ENCODE measurements around the gene TRMT11.
"Not testable (repeated sequence)": the region's sequence is repeated elsewhere in the genome, so short reads cannot be mapped to it uniquely, and the experiment has no call there.

The TRMT11 gene

GRCh38 chr6:126016591-126016990, 30.3 kb downstream of the TRMT11 start:
- no peaks in the 10 kb centered on the region for H3K27me3 ChIP-seq
- H3K4me1 ChIP-seq (ENCODE audit: control insufficient read depth in 1 of 2, insufficient read depth in 1 of 2, low read depth in 1 of 2, low read length in 1 of 2): no peaks in the 10 kb centered on the region
- H3K27ac ChIP-seq: no peak overlapping the region
- no peaks in the 10 kb centered on the region for H3K9me3 ChIP-seq
- H3K4me3 ChIP-seq (ENCODE audit: low read depth in 1 of 2, low read length in 1 of 2): no peak overlapping the region
- TF ChIP-seq CTCF (IDR thresholded peaks at IDR 0.05): no peak
- no peaks in the 10 kb centered on the region for H3K36me3 ChIP-seq

- no peaks in the 10 kb centered on the region for H3K36me3 ChIP-seq
- TF ChIP-seq CTCF (IDR thresholded peaks at IDR 0.05): no peak
- H3K9me3 ChIP-seq: no peaks in the 10 kb centered on the region
Measured at GRCh38 chr6:126017668-126018067, 31.3 kb downstream of the TRMT11 start.

GRCh38 chr6:126020305-126021050, 34.1 kb downstream of the TRMT11 start:
- H3K9me3 ChIP-seq: no peaks in the 10 kb centered on the region
- no peaks in the 10 kb centered on the region for H3K27me3 ChIP-seq
- H3K27ac ChIP-seq: no peak overlapping the region
- no peak overlapping the region for H3K4me3 ChIP-seq (ENCODE audit: low read depth in 1 of 2, low read length in 1 of 2)
- no peaks in the 10 kb centered on the region for H3K4me1 ChIP-seq (ENCODE audit: control insufficient read depth in 1 of 2, insufficient read depth in 1 of 2, low read depth in 1 of 2, low read length in 1 of 2)
- no peak for TF ChIP-seq CTCF (IDR thresholded peaks at IDR 0.05)
- H3K36me3 ChIP-seq: no peaks in the 10 kb centered on the region

More at GRCh38 chr6:126017668-126018067, 31.3 kb downstream of the TRMT11 start:
- no peaks in the 10 kb centered on the region for H3K27me3 ChIP-seq
- no peak overlapping the region for H3K27ac ChIP-seq
- H3K4me3 ChIP-seq (ENCODE audit: low read depth in 1 of 2, low read length in 1 of 2): no peak overlapping the region
- no peaks in the 10 kb centered on the region for H3K4me1 ChIP-seq (ENCODE audit: control insufficient read depth in 1 of 2, insufficient read depth in 1 of 2, low read depth in 1 of 2, low read length in 1 of 2)

- H3K9me3 ChIP-seq; H3K27me3 ChIP-seq; H3K4me1 ChIP-seq (ENCODE audit: control insufficient read depth in 1 of 2, insufficient read depth in 1 of 2, low read depth in 1 of 2, low read length in 1 of 2); H3K27ac ChIP-seq; H3K36me3 ChIP-seq; H3K4me3 ChIP-seq (ENCODE audit: low read depth in 1 of 2, low read length in 1 of 2): not testable (repeated sequence)
Measured at GRCh38 chr6:126023474-126023873, 37.1 kb downstream of the TRMT11 start.

GRCh38 chr6:126026001-126026400, 39.7 kb downstream of the TRMT11 start:
- H3K4me1 ChIP-seq (ENCODE audit: control insufficient read depth in 1 of 2, insufficient read depth in 1 of 2, low read depth in 1 of 2, low read length in 1 of 2): no peaks in the 10 kb centered on the region
- H3K9me3 ChIP-seq: no peaks in the 10 kb centered on the region
- H3K27me3 ChIP-seq: no peaks in the 10 kb centered on the region
- H3K27ac ChIP-seq: no peak overlapping the region
- H3K4me3 ChIP-seq (ENCODE audit: low read depth in 1 of 2, low read length in 1 of 2): no peak overlapping the region
- no peak for TF ChIP-seq CTCF (IDR thresholded peaks at IDR 0.05)
- H3K36me3 ChIP-seq: no peaks in the 10 kb centered on the region

- H3K4me3 ChIP-seq (ENCODE audit: low read depth in 1 of 2, low read length in 1 of 2): no peak overlapping the region
- no peaks in the 10 kb centered on the region for H3K4me1 ChIP-seq (ENCODE audit: control insufficient read depth in 1 of 2, insufficient read depth in 1 of 2, low read depth in 1 of 2, low read length in 1 of 2)
- TF ChIP-seq CTCF (IDR thresholded peaks at IDR 0.05): no peak
- no peaks in the 10 kb centered on the region for H3K27me3 ChIP-seq
- no peaks in the 10 kb centered on the region for H3K36me3 ChIP-seq
- no peak overlapping the region for H3K27ac ChIP-seq
- H3K9me3 ChIP-seq: no peaks in the 10 kb centered on the region
Measured at GRCh38 chr6:126027601-126028000, 41.3 kb downstream of the TRMT11 start.

Data from neutrophil (primary cell).